Measurements from ENCODE around the gene HDAC4. TPM values are rescaled to one million over a fixed set of nuclear protein-coding genes. Genes with fewer than 3 reads are reported as not detected.

The HDAC4 gene
- total RNA-seq, 1 experiment from 2014 or later = 32.0 TPM

GRCh38 chr2:239309398-239310245 is 91.2 kb downstream of the HDAC4 start:
- Histone ChIP-seq H3K14ac (ENCODE audit: insufficient read depth, low read length) (no peak overlapping the region), H3K4ac (ENCODE audit: low read depth, low read length) (no peak overlapping the region), H3K4me2 (ENCODE audit: insufficient read depth, insufficient read length, low read length) (no peak overlapping the region), H3K9me3 (ENCODE audit: control insufficient read depth, low read depth, low read length) (no peaks in the 10 kb centered on the region), H4K91ac (ENCODE audit: insufficient read length, low read depth, low read length) (no peak overlapping the region), H3K27me3 (ENCODE audit: insufficient read depth, low read length) (no peaks in the 10 kb centered on the region), H2BK20ac (ENCODE audit: low read depth, low read length, poor library complexity, severe bottlenecking) (no peak overlapping the region), H2BK15ac (ENCODE audit: low read depth, low read length) (no peak overlapping the region), H4K8ac (replicated peaks; ENCODE audit: insufficient read length, low read depth, low read length) (no peak overlapping the region), H3K79me1 (ENCODE audit: insufficient read depth, low read depth, low read length, poor library complexity, severe bottlenecking) (peaks cover 10% of the 10 kb centered on the region), H2AFZ (ENCODE audit: low read length) (no peak overlapping the region), H2BK120ac (ENCODE audit: low read depth, low read length, poor library complexity, severe bottlenecking) (no peak overlapping the region), H3K4me1 (ENCODE audit: insufficient read depth, low read length) (no peaks in the 10 kb centered on the region), H3K9ac (ENCODE audit: extremely low read depth, insufficient read length, low read length) (no peak overlapping the region), H4K5ac (ENCODE audit: insufficient read length, low read depth, low read length) (no peak overlapping the region), H3K23ac (ENCODE audit: insufficient read length, low read depth, low read length) (no peak overlapping the region), H3K18ac (ENCODE audit: insufficient read length, low read depth, low read length) (no peak overlapping the region), H3K27ac (ENCODE audit: insufficient read length, low read depth, low read length) (no peak overlapping the region), H3K23me2 (ENCODE audit: insufficient read length, low read depth, low read length, poor library complexity, severe bottlenecking) (no peaks in the 10 kb centered on the region), H2BK5ac (ENCODE audit: insufficient read length, low read length) (no peak overlapping the region), H4K20me1 (ENCODE audit: control insufficient read depth, insufficient read depth, insufficient read length) (peaks cover 6% of the 10 kb centered on the region), H3K79me2 (ENCODE audit: insufficient read depth, low read length) (peaks cover 9% of the 10 kb centered on the region; the same call in 1 of the 2 replicates), H2AK5ac (ENCODE audit: insufficient read length, low read length) (no peak overlapping the region), H3T11ph (ENCODE audit: low read length) (no peak overlapping the region), H2BK12ac (ENCODE audit: insufficient read length, low read depth, low read length) (no peak overlapping the region), H3K56ac (ENCODE audit: insufficient read length, low read depth, low read length) (no peak overlapping the region)
- Mint-ChIP-seq H3K27me3 (ENCODE audit: low read depth) (no peaks in the 10 kb centered on the region), H3K27ac (peak overlapping the region; percentile 7 to 83 (median 79); a peak in 3 of 7 replicates), H3K9me3 (peaks cover 6 to 8% of the 10 kb centered on the region in 2 experiments; a peak in 4 of 5 replicates), H3K4me3 (no peak overlapping the region), H3K36me3 (ENCODE audit: insufficient read depth in 1 of 3, low read depth in 3 of 3) (peaks cover 7 to 11% (median 9%) of the 10 kb centered on the region in 3 experiments), H3K4me1 (peaks cover 11 to 18% of the 10 kb centered on the region in 2 experiments)
- no peak for TF ChIP-seq CTCF (conservative IDR thresholded peaks at IDR 0.05)
- WGBS (ENCODE audit: extremely low coverage, insufficient read length, low lambda C conversion rate) = no CpG with 5 or more reads among the region's 18 CpGs
- peak; percentile 18 for DNase-seq
